Lower leg skin (tissue), 4 donors: ENCODE measurements around the gene NT5DC3. TPM values are rescaled to one million over a fixed set of nuclear protein-coding genes. Genes with fewer than 3 reads are reported as not detected.

ENCODE experiments used
- DNase-seq, 2 donors: peaks; one replicate each; pipeline ENCODE4 v3.0.0-alpha.2; 2019; ENCODE audit warnings: low spot score in 2 of 2
- H3K4me3 ChIP-seq: fragments of 200-600 bp; sonication (generic); 2 replicates; pipeline ENCODE4 v1.5.1; 2017; ENCODE audit warnings: mild to moderate bottlenecking, low read depth; ENCODE audit not compliant: poor library complexity, severe bottlenecking
- CTCF ChIP-seq, 3 donors: fragments of 450-650 bp; IDR thresholded peaks; one replicate each; pipeline ENCODE4 v1.5.1; 2016; ENCODE audit warnings: antibody characterized with exemption in 3 of 3, mild to moderate bottlenecking in 3 of 3, moderate library complexity in 2 of 3
- POLR2A ChIP-seq, 2 donors: fragments of 450-650 bp; IDR thresholded peaks; one replicate each; pipeline ENCODE4 v1.6.1; 2016 to 2017; ENCODE audit warnings: antibody characterized with exemption in 2 of 2, mild to moderate bottlenecking in 1 of 2, moderate library complexity in 1 of 2
- WGBS, 2 donors: methylation state at CpG; one replicate each; pipeline ENCODE4 v1.1.5; 2018; 5-methylcytosine and 5-hydroxymethylcytosine counted together
- intact Hi-C: fragments of 100-400 bp; cut with DNase I; formaldehyde crosslinking; loops from one replicate; pipeline ENCODE4 v1.15.0; 2023; ENCODE audit warnings: low total_unique reads
- total RNA-seq, 4 donors: library from RNA; depleted of rRNA; stranded (reverse); fragments of >200 nt; gene quantifications; one replicate each; pipeline ENCODE4 v1.1.0, GENCODE V29; 2016

The NT5DC3 gene
- total RNA-seq, 4 donors from 2014 or later: 2.9 to 4.2 (median 3.5) TPM

DNA sequence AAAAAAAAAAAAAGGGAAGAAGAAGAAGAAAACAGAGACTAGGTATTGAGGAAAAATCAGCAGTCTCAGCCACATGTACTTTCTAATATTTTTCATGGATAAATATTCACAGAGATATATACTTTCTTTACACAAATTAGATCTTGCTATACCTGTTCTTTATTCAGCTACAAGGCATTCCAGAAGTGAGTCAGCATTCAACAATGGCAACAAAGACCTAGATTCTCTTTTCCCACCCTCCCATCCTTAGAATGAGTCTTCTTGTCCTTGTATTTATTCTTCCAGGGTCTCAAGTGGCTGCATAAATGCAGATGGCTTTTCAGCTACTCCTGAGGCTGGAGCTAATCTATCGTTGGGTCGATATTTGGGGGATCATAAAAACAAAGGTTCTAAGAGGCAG, 93.0 kb downstream of the NT5DC3 start:
- no peak overlapping the region for H3K4me3 ChIP-seq
- WGBS, 2 donors: 97% methylated on average over 2 of the region's 2 CpGs
- intact Hi-C loops: no loop called here

DNA sequence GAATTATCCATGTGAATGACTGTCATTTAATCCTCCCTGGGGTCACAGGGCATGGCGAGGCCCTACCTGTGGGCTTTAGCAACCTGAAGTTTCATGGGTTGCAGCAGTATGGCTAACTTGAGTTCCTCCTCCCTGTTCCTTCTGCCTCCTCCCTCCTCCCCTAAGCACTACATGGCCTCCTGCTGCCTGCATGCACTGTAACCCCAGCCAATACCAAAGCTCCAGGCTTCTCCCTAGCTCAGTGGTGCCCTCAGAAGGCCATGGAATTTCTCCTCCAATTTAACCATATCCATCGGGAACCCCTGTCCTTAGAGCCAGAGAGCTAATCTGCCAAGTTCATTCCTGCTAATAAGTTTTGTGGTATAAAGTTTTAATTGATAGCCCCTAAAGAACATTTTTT, 95.1 kb downstream of the NT5DC3 start:
- H3K4me3 ChIP-seq: no peak overlapping the region
- DNase-seq: peak in 1 of 2 donors; percentile 26
- WGBS, 2 donors: 78 to 88% methylated on average over 2 of the region's 2 CpGs
- TF ChIP-seq POLR2A (IDR thresholded peaks at IDR 0.05) (no peak), CTCF (IDR thresholded peaks at IDR 0.05) (no peak)
- intact Hi-C loops: no loop called here

More for the DNA sequence above, 93.0 kb downstream of the NT5DC3 start:
- TF ChIP-seq POLR2A (IDR thresholded peaks at IDR 0.05) (no peak), CTCF (IDR thresholded peaks at IDR 0.05) (no peak)
- DNase-seq: no peak

GRCh38 chr12:103743788-103744187, 97.2 kb downstream of the NT5DC3 start:
- WGBS, 2 donors: 94 to 98% methylated on average over 3 of the region's 3 CpGs

GRCh38 chr12:103742349-103742932, 98.6 kb downstream of the NT5DC3 start:
- DNase-seq: peak in 1 of 2 donors; percentile 16
- WGBS, 2 donors: 28 to 45% methylated on average over 15 of the region's 15 CpGs
- H3K4me3 ChIP-seq: no peak overlapping the region
- intact Hi-C loops: no loop called here
- TF ChIP-seq POLR2A (IDR thresholded peaks at IDR 0.05): no peak
- no peak for TF ChIP-seq CTCF (IDR thresholded peaks at IDR 0.05)

More at GRCh38 chr12:103743788-103744187, 97.2 kb downstream of the NT5DC3 start:
- no peak for TF ChIP-seq POLR2A (IDR thresholded peaks at IDR 0.05)
- TF ChIP-seq CTCF (IDR thresholded peaks at IDR 0.05): no peak
- intact Hi-C loops: no loop called here
- DNase-seq: no peak
- no peak overlapping the region for H3K4me3 ChIP-seq

GRCh38 chr12:103737881-103738280, 103.2 kb downstream of the NT5DC3 start:
- WGBS, 2 donors: 67 to 89% methylated on average over 1 of the region's 1 CpG
- intact Hi-C loops: no loop called here
- DNase-seq: no peak
- TF ChIP-seq POLR2A (IDR thresholded peaks at IDR 0.05): no peak
- no peak for TF ChIP-seq CTCF (IDR thresholded peaks at IDR 0.05)
- H3K4me3 ChIP-seq: no peak overlapping the region

DNA sequence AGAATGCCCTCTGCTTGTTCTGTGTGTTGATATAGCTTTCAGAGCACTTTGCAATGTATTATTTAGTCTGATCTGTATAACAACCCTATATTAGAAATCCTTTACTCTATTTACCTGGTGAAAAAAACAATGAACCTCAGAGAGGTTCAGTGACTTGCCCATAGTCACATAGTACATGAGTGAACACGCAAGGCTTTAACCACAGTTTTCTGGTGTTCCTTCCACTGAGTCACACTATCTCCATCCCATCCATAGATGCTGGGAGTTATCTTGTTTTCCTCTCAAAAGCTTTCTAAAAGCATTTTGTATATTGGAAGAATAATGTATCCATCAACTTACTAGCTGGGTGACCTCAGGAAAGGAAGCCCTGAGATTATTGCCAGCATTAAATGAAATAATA, 104.5 kb downstream of the NT5DC3 start:
- TF ChIP-seq POLR2A (IDR thresholded peaks at IDR 0.05) (no peak), CTCF (IDR thresholded peaks at IDR 0.05) (no peak)
- 92 to 100% methylated on average over 1 of the region's 1 CpG for WGBS, 2 donors
- no peak for DNase-seq
- intact Hi-C loops: no loop called here
- no peak overlapping the region for H3K4me3 ChIP-seq
